Renal pelvis (tissue), 4 donors: ENCODE measurements around the gene SLC1A7. TPM values are rescaled to one million over a fixed set of nuclear protein-coding genes. Genes with fewer than 3 reads are reported as not detected.
A peak's percentile ranks its signal among the peaks of the same experiment; 100 is the strongest.

Experiments used
- DNase-seq: peaks from one replicate; pipeline ENCODE4 v3.0.0-alpha.2; 2013
- polyA plus RNA-seq, 3 donors: library from polyadenylated mRNA; unstranded; fragments of 120-200 nt; gene quantifications; one replicate each; pipeline ENCODE4 v1.2.1, GENCODE V29; 2013; ENCODE audit not compliant: insufficient read length in 3 of 3

SLC1A7 gene
- polyA plus RNA-seq, 3 donors, result 0.08 to 0.09 (median 0.09) TPM

- no peak for DNase-seq
These were observed 25.4 kb downstream of the SLC1A7 start for GRCh38 chr1:53116933-53117600.

DNA sequence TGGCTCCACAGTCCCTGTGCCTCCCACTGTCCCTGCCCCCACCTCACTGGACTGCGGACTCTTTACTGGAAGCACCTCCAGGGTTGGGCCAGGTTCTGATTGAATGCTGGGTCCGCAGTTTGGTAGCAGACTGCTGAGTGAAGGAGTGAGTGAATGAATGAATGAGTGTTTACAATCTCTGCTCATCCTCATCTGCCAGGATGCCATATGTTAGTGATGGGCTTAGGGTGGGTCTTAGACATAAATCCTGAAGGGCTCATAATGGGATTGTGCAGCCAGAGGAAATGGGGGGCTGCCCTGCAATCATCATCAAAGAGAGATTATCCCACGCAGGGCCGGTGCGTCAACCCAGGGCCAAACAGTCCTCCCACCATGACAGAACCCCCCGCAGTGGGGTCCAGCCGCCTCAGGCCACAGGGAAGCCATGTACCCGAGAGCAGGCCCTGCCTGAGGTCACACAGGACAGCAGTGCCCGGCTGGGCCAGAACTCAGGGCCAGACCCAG lies 26.1 kb downstream of the SLC1A7 start:
- DNase-seq, result no peak

DNA sequence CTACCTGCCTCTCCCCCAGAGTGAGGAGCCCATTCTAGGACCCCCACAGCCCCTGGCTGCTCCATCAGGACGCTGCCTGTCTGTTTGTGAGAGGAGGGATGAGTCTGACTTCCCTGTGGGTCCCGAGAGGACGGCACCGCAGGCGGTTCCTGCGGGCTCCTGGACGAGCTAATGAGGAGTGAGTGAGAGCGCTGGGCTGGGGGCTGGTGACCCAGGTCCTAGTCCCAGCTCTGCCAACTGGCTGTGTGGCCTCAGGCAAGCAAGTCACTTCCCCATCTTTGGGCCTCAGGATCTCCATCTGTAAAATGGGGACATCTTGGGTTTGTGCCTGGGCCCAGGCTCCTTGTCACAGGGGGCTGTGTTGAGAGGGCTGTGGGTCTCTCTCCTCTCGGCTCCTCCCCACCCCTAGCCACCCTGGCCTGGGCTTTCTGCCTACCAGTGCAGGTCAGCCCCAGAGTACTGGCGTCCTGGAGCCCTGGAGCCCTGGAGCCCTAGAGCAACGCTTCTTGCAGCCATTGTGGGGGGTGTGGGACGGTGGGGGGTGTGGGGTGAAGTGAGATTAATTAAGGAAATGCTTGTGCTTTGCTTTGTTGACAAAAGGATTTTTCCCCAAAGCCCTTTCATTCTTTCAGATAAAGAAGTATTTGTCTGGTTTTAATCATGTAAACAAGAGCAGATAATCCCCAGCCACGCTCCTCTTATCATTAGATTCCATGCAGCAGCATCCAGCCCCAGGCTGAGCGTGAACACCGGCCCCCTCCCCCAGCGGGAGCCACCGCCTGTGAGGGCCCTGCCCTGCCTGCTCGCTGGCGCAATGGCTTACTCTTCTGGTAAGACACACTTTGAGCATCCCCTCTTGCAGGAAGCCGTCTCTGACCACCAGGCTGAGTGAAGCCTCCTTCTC lies 26.8 kb downstream of the SLC1A7 start:
- DNase-seq, result no peak

- no peak for DNase-seq
These were observed 27.6 kb downstream of the SLC1A7 start for GRCh38 chr1:53114581-53115400.

DNA sequence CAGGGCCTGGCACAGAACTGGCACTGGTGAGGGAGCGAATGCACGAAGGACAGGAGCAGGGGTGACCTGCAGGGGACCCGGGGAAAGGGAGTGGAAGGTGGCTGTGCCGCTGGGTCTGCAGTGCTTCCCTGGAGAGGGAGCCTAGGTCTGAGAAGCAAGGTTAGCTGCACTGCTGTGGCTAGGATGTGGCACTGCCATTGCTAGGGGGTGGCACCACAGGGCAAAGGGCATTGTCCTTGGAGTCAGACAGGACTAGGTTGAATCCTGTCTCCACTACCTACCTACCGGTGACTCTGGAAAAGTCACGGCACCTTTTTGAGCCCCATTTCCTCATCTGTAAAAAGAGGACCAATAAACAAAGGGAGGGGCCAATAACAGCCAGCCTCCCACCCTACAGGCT lies 28.3 kb downstream of the SLC1A7 start:
- no peak for DNase-seq

DNA sequence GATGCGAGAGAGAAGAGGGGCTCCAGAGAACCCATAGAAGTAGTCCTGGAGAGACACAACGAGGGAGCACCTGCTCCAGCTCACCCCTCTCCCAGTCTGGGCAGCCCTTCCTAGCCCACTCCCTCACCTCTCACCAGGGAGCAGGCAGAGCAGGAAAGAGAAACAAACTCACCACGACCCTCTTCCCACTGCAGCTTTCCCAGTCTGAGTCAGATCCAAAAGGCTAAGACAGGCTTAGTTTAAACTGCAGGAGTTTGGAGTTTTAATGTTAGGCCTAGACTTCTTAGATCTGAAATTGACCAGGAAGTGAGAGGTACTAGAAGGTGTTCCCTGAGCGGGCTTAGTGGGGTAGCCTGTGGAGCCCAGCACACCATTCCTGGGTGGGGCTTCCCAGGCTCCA lies 29.6 kb downstream of the SLC1A7 start:
- no peak for DNase-seq

GRCh38 chr1:53112271-53112774 lies 30.1 kb downstream of the SLC1A7 start:
- DNase-seq, result no peak

DNA sequence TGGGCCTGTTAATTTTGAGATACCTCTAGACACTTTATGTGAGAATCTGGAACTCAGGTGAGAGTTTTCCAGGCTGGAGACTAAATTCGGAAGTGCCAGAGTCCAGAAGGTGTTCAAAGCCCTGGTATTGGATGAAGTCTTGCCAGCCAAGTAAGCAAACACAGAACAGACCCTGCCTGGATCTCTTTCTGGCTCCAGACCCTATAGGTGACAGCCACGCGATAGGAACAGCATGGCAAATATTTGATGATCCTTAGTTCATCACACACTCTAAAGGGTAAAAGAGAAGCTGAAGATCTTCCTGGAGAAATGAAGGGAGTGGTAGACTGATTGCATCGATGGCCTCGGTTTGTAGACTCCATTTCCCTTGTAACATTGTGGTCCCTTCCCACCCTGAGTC lies 30.7 kb downstream of the SLC1A7 start:
- no peak for DNase-seq

DNA sequence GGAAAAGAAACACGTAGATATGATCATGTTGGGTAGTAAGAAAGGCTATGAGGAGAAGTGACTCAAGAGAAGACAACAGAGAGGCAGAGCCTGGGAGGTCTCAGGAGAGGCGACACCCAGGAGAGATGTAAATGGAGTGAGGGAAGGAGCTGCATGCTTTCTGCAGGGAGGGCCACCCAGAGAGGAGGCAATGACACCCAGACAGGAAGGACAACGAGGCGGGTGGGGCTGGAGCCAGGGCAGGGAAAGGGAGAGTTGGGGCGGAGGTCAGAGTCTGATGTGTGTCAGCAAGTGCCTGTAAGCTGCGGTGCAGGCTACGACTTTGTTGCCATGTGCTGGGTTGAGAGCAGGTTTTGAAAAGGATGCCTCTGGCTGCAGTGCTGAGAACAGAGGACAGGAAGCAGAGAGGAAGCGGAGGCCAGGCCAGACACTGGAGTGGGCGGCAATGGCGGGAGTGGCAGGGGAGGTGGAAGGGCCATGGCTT lies 31.3 kb downstream of the SLC1A7 start:
- no peak for DNase-seq

DNA sequence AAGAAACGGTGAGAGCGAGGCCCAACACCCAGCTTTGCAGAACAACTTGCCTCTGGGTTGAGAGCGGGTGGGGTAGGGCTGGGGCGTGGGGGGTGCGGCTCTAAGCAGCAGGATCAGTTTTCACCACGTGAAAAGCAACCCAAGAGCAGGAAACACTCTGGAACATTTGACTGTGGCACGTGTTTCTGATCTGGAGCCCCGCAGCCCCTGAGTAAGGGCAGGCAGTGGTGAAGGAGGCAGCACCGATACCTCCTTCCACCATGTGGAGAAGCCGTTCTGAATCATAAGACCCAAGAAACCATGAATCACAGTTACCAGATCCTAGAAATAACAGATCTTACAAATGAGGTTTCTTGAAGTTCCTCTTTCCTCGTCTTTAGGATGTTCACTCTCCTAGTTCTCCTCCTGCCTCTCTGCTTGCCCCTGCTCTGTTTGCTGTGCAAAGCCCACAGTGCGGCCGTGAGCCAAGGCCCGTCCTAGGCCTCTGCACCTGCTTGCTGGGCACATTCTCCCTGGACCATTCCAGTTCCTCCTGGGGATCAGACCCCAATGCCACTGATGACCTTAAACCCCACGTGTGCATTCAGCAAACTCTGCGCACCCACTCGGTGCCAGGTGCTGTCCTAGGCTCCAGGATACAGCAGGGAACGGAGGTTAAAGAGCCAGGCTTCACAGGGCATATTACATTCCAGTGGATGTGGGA lies 31.9 kb downstream of the SLC1A7 start:
- DNase-seq, result peak; percentile 30

DNA sequence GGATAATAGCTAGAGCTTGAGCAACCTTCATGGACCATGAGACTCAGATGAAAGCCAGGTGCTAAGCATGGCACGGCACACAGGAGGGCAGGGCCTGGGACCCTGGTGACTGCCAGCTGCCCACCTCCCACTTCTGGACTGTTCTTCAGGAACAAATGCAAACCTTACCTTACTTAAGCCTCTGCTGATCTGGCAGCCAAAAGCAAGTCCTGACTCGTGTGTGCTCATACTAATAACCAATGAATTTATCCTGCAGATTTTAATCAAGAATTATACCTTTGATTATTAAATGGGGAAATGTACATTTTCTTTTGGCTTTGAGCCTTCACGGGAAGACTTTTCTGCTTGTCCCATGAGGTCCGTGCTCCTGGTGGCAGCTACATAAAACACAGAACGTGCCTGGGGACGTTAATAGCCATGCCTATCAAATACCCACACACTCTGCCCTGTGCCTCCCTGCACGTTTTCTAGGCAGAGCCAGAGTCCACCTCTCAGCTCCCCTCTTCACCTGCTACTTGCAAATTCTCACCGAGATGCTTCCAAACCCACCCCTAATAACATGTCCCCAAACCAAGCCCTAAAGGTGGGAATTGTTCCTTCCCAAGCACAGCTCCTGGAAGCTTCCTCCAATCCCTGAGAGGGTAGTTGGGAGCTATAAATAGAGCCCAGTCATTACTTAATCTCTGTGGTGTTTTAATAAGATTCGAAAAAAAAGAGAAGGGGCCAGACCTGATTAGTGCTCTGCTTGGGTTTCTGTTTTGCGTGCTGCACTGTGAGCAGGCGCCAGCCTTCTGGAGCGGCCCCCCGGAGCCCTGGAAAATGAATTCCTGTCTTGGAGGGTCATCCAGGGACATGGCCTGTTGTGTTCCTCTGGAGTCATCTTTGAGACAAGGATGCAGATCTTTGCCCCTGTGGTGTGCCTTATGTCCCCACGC lies 33.5 kb downstream of the SLC1A7 start:
- no peak for DNase-seq

DNA sequence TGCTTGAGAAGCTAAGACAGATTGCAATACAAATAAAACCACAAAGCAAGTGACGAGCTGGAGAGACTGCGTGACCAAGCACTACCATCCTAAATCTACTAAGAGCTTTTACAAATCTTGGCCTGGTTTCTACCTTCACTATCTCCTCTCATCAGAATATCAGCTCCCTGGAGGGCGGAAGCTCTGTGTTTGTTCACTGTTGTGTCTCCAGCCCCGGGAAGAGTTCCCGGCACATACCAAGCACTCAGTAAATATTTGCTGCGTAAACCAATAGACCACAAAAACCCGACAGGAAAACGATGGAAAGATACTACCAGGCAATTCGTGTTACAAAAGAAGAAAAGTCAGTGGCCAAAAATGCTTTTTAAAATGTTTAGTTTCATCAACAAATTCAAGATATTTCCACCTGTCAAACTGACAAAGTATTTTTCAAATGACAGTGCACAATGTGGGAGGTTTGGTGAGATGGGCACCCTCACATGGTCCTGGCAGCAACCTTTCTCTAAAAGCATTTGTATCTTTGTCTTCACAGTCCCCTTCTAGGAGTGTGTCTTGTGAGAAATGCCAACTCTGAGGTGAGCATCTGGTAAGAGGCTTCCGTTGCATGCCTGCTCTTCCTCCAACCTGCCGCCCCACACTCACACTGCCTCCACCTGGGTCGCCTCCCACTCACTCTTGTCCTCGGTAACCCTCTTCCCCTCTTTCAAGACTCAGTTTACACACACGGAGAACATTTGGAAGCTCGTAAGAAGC lies 34.7 kb downstream of the SLC1A7 start:
- DNase-seq, result no peak

GRCh38 chr1:53107090-53107489 lies 35.3 kb downstream of the SLC1A7 start:
- DNase-seq, result no peak

DNA sequence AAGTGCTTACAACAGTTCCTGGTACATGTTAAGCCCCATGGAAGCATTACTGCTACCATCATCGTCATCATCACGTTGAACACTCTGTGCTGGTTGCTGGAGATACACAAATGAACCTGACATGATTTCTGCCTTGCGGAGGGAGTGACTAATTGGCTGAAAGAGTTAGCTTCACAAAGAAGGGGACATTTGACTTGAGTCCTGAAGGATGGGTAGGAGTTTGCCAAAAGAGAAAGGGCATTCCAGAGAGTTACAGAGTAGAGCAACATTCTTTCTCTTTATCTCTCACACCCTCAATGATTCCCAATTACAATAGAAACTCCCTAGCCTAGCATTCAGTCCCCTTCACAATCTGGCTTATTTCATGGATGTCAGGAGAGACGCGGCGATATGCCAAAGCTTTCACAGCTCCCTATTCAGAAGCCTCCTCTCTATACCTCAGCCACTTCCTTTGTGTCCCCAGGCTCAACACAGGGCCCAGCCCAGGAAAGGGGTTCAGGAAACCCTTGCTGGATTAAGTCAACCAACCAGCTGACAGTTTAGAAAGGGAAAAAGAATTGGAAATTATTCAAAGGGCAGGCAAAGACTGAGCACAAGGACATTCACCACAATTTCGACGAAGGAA lies 38.0 kb downstream of the SLC1A7 start:
- DNase-seq, result peak; percentile 41

- no peak for DNase-seq
These were observed 47.9 kb downstream of the SLC1A7 start for GRCh38 chr1:53094533-53094919.

- no peak for DNase-seq
These were observed 48.5 kb downstream of the SLC1A7 start for GRCh38 chr1:53093778-53094532.

DNA sequence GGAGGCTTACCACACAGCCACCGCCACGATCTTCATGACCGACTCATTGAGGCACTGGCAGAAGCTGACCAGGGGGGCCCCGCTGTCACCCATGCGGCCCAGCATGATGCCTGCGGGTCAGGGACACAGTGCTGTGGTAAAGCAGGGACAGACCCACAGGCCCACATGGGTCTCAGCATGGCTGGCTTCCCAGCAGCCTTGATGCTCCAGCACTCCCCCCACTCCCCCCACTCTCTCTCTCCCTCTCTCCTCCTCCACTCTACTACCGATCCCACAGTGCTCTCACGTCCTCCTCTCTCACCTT lies 49.0 kb downstream of the SLC1A7 start:
- no peak for DNase-seq
